NCI-H1105 treated with DMSO at 0.1 percent for 48 hours (cell line): ENCODE results near the gene PRKG1.

Experiments
- DNase-seq: peaks from one replicate; lab custom pipeline; 2025; lab: John Stamatoyannopoulos, UW

PRKG1 gene

DNA sequence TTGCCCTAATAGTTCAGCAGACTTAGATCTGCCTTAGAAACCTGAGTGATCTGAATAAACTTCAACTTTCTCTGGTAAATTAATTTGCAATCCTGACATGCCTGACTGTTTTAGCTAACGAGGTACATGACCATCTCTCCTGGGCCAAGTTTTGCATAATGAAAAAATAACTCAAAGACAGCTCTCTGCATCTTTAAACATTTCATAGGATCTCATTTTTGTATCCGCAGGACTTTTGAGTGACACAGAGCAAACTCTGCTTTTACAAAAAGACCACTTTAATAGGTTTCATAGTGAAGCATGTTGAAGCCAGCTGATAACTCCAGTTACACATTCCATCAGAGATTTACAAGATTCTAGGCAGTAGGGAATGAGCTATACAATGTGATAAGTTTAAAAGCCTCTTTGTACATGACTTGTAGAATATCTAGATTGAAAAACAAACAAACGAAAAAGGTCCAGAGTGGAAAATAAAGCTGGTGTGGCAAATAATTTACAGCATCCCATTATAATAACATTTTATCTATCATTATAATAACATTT, 2.1 kb downstream of the PRKG1 start:
- no peak for DNase-seq

DNA sequence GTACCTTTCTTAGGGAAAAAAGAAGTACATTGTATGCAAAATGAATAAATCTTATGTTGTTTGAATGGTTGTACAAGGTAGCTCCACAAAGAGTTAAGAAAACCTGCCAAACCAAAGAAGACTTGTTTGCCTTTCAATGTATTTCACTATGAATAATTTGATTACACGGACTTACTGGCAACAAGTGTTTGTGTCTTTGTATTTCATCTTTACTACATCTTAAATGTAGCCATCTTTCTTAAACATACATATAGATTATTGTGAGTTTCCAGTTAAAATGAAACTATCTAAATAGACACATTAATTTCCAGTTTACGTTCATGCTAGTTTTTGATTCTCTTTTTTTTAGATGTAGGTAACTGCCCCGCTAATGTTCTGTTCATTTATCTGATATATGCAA, 2.8 kb downstream of the PRKG1 start:
- no peak for DNase-seq

DNA sequence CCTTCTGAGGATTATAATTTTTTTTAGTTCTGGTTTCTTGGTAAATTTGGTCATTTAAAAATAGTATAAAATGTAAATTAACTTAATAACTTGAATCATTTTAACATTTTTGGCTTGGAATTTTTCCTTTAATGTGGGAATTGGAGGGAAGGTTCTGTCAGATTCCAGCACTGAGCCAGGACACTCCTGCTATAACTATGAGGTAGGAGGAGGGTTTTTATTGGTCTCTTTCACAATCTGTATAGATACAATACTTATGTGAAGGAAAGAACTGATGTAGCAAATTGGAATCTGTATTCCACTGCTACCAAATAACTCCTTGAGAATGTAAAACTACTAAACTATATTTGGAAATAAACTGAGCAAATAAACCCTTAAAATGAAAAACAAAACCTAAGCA, 3.2 kb downstream of the PRKG1 start:
- DNase-seq, result no peak

GRCh38 chr10:51079331-51079730, 5.0 kb downstream of the PRKG1 start:
- no peak for DNase-seq

- no peak for DNase-seq
These were observed 5.5 kb downstream of the PRKG1 start for GRCh38 chr10:51079766-51080165.

- DNase-seq, result no peak
These were observed 6.2 kb downstream of the PRKG1 start for GRCh38 chr10:51080311-51081006.

- no peak for DNase-seq
These were observed 8.6 kb downstream of the PRKG1 start for GRCh38 chr10:51082857-51083256.

DNA sequence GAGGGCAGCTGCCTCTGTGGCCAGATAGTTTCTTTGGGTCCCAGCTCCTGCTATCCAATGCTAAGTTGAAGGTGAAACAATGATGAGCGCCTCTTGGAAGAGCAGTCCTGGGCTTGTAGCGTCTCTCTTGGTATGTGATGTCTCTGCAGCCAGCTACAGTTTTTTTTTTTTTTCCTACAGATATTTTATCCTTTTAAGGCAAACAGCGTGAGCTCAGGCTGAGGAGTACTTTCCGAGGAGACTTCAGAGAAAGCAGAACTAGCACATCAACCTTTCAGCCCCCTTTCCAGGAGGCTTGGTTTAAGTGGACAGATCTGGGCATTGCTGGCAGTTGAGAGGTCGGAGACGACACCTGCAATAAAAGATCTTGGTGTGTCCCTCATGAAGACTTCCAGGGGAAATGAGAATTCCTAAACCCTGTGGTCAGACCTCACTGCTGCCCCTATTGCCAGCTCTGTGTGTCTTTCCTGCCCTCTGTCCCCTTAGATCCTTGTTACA, 9.1 kb downstream of the PRKG1 start:
- DNase-seq, result no peak

DNA sequence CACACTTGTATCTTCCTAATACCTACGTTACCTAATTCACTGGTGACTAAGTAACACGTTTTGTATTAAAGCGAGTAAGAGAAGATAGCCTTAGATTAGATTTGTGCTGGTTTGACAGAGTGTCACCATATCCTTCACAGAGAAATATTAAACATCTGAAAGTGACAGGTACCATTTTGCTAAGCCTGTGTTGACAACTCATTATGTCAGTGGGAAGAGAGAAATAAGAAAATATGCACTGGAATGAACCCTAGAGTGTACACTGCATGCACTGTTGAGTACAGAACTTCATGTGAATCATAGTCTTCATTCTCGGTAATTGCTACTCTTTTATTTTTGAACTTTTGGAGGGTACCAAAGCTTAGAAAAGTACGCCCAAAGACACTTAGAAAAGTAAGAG, 10.9 kb downstream of the PRKG1 start:
- DNase-seq, result no peak

GRCh38 chr10:51086710-51087109, 12.4 kb downstream of the PRKG1 start:
- no peak for DNase-seq

GRCh38 chr10:51087114-51087513, 12.8 kb downstream of the PRKG1 start:
- DNase-seq, result no peak

GRCh38 chr10:51090190-51090589, 15.9 kb downstream of the PRKG1 start:
- DNase-seq, result no peak

DNA sequence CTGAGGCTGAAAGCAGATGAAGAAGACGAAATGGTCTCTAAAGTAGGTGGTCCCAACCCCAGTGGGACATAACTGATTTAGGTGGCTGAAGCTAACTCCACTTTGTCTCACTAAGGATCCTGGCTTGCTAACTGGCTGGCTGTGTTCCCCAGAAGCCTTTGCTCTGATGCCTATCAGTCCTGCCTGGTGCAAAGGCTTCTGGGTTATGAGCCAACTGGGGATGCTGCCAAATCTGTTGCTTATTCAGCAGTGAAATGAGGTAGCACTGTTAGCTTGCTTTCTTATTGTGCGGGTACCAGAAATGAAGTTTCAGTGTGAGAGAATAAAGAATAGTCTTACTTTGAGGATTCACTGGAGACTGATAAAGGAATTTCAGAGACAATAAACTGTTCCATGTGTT, 18.1 kb downstream of the PRKG1 start:
- DNase-seq, result no peak

- no peak for DNase-seq
These were observed 21.2 kb downstream of the PRKG1 start for GRCh38 chr10:51095444-51095843.

DNA sequence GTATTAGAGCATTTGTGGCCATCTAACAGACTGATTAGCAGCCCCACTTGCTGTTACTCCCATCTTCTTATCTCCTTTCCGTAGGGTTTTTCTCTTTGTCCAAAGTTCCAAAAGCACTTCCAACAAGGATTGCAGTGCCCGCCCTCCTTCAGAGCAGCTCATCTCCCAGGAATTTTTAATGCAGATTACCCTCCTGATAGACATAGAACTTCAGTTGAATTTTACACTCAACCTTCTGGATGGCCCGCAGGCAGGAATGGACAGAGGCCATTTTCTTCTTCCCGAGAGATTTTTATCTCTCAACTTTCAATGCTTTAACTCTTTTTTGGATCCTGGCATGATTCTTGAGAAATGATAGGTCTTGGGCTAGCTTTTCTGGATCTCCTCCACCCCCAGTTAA, 23.3 kb downstream of the PRKG1 start:
- no peak for DNase-seq

DNA sequence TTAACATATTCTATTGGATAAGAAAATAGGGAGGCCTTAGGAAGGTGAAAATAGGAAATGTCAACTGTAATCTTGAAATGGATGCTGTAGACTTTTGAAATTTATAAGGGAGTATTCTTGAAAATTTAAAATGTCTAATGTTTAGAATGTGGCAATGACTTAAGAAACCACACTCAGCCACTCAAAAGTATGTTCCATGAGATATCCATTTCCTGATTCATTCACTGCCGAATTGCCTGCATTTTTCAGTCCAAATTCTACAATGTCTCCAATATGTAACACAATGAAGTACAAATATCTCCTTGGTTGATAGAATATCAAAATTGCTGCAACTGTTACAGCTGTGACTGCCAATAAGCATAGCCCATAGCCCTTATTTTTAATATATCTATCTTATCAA, 25.9 kb downstream of the PRKG1 start:
- no peak for DNase-seq

DNA sequence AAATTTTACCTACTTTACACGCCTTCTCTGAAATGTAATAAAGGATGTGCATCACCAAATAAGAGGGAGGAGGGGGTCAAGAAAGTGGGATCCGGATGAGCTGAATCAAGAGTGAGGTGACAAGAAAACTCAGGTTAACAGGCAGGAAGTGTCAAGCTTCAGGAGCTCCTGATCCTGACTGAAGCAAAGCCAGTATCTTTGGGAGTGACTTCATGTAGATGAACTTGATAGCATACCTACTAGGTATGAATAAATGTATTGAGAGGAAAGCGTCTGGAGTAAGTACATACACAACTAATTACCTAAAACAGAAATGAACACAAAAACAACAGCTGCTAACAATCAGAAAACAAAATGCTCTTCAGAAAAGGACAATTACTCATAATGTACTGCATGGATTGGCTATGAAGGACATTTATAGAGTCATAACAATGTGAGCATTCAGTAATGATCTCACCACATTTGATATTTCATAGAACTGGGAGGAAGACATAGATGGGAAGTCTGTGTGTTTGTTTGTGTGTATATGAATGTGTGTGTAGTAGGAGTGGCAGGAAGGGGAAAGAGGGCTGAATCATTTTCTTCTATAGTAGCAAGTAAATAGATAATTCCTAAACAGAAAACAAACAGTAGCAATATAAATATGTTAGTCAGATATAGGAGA, 29.4 kb downstream of the PRKG1 start:
- no peak for DNase-seq

DNA sequence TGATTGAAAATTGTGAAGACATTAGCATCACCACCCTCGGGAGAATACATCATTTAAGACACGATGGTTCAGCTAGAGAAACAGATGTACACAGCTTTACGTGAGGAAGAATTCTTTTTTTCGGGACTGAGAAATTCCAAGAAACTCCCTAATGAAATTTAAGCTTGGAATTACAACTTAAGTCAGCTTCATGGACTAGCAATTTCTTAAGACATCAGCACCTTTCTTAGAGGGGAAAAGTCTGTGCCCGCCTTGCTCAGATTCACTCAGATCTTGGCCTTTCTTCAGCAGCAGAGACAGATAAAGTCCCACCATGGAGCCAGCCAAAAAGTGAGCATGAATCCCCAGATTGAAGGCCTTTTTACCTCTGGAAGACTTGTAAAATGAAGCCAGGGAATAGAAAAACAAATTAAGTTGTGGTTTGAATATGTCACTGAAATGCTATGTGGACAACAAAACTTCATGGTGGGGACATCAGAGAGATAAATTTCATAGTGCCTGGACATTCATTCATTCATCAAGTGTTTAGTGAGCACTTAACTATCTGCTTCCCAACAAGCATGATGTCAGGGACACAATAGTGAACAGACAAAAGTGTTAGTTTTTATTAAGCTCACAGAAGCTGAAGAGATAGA, 32.1 kb downstream of the PRKG1 start:
- DNase-seq, result no peak

DNA sequence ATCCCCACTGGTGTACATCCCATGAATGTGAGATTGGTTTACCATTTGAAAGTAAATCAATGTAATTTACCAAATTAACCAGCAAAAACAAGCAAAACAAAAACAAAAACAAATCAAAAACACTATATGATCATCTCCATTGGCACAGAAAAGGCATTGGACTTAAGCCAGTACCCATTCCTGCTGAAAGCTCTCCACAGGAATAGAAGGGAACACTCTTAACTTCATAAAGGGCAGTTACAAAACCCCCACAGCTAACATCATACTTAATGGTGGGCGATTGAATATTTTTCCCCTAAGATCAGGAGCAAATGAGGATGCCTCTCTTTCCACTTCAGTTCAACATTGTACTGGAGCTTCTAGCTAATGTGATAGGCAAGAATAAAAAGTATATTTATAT, 34.1 kb downstream of the PRKG1 start:
- no peak for DNase-seq

DNA sequence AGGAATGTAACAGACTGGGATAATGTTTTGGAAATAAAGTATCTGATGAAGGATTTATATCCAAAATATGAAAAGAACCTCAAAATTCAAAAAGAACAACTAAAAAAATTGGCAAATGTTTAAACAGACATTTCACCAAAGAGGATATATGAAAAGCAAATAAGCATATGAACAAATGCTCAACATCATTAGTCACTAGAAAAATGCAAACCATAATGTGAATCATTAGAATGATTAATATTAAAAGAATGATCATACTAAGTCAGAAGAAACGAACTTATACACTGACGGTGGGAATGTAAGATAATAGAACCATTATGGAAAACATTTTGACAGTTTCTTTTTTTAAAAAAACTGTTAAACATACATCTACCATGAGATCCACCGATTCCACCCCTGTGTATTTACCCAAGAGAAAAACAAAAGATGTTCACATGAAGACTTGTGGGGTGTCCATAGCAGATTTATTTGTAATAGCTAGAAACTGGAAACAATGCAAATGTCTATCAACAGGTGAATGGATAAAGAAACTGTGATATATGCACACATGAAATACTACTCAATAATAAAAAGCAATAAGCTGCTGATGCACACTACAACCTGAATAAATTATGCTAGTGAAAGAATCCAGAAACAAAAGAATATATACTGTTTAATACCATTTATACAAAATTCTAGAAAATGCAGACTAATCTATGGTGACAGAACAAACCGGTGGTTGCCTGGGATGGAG, 35.7 kb downstream of the PRKG1 start:
- no peak for DNase-seq

- no peak for DNase-seq
These were observed 37.7 kb downstream of the PRKG1 start for GRCh38 chr10:51112013-51112412.

- DNase-seq, result no peak
These were observed 38.7 kb downstream of the PRKG1 start for GRCh38 chr10:51113007-51113406.
